ENCODE data around the gene HES1.
"Not testable (repeated sequence)": the region's sequence is repeated elsewhere in the genome, so short reads cannot be mapped to it uniquely, and the experiment has no call there.

HES1 gene

DNA sequence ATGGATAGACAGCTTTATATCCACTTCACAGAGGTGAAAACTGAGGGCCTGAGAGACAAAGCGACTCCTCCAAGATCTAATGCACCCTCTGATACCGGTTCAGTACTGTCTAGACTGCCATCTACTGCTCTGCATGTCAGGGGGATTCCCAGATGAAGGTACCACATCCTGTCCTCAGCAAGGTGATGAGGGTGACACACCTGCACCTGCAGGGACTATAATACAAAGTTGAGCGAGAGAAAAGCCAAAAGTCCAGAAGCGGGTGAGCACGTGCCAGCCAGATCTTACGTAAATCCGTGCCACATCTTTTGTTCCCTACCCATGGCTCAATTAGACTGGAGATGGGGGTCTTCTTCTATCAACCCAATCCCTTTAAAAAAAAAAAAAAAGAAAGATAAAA, 32.4 kb upstream of the HES1 start:
- DNase-seq = peak; percentile 25

DNA sequence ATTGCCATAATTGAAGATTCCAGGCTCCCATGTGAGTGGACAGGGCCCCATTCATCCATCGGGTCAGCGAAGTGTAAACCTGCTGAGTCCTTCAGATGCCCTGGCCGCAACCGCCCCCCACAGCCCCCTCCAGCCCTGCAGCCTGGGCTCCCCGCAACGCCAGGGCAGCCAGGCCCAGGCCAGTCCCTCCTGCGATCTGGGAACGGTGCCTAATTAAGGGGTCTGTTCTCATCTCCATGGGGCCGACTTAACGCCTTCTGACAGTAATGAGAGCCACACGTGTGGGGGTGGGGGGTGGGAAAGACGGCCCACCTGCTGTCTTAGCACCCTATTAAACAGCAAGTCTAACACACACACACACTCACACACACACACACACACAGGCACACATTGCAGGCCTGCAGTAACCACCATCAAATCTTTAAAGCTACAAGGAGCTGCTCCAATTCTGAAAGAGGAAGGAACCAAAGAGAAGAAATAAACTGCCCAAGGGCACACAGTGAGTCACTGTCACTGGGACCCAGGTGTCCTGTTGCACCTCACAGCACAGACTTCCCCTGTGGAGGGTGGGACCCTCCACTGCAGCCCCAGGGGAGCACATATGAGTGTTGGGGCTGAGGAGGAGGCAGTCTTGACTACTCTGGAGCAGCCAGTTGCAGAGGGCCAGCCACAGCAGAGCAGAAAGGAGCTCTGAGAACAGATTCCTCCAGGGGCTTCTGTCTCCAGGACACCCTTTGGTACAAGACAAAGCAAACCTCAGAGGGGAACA, 31.8 kb upstream of the HES1 start:
- DNase-seq = no peak

DNA sequence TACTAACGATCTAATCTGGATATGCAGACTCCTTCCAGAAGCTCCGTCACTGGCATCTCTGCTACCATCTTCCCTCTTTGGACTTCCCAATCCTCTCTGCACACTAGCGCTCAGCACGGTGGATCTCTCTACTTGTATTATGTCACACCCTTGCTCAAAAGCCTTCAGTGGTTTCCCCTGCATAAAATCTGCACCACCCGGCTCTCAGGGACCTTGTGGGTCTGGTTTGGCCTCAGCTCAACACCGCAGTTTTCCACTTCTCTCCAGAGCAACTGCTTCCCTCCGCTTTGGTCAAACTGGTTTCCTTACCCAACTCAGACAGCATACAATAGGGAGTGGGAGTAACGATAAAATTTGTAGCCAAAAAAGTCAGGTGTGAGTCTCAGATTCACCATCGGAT, 30.7 kb upstream of the HES1 start:
- no peak for DNase-seq

DNA sequence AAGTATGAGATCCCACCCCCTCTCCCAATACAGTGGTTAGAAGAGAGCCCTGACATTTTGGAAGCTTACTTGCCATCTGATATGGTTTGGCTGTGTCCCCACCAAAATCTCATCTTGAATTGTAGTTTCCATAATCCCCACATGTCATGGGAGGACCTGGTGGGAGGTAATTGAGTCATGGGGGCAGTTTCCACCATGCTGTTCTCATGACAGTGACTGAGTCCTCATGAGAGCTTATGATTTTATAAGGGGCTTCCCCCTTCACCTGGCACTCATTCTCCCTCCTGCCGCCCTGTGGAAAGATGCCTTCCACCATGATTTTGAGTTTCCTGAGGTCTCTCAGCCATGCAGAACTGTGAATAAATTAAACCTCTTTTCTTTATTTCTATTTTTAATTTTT, 28.8 kb upstream of the HES1 start:
- DNase-seq = no peak

DNA sequence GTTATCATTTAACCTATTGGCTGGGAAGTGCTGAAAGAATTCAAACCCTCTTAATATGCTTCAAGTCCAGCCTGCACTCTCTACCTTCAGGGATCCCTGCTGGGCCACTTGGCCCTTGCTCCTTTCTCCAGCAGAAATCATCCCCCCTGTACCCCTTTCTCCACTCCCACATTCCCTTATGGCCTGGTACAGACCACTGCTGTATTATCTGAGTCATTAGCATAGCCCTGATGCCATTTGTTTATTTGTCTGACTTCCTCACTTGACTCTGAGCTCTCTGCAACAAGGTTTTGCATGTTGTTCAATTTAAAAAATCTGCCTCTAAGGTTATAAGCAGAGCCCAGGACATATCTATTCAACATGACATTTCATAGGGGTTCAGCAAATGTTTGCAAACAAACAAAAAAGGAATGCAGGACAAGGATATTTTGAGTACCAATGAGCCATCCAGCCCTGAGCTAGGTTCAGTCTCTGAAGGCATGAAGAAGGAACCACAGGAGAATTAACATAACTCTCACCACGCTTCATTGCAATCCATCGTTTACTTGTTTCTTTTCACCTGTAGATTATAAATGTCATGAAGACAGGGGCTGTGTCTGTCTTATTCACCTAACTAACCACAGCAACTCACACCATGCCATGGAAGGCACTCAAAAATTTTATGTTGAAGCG, 26.6 kb upstream of the HES1 start:
- no peak for DNase-seq

DNA sequence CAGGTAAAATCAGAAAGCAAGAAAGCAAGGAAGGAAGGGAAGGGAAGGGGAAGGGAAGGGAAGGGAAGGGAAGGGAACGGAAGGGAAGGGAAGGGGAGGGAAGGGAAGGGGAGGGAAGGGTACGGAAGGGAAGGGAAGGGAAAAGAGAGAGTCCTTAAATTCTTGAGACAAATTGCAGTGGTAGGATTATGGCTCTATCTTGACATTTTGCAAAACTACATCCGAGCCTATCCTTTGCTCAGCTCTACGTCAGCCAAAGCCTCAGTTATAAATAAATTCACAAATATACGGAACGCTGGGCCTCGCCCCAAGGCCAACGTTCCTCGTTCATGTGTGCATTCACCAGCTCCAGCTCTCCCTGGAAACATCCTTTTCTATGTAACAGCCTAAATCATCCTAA, 25.5 kb upstream of the HES1 start:
- no peak for DNase-seq

DNA sequence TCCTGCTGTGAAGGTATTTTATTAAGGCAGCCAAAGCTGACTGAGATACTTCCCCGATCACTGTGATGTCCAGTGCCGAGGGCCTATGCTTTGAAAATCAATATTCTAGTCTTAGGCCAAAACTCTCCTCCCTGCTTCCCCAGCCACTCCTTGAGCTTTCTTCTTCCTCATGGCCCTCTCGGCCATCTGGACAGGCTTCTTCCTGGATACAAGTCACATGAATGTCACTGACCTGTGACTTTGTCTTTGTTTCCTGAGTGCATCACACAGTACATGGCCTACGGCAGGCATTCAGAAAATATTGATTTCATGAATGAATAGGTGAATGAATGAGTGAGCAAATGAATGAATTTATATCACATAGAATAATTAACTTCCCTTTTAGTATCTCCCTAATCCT, 24.6 kb upstream of the HES1 start:
- no peak for DNase-seq

DNA sequence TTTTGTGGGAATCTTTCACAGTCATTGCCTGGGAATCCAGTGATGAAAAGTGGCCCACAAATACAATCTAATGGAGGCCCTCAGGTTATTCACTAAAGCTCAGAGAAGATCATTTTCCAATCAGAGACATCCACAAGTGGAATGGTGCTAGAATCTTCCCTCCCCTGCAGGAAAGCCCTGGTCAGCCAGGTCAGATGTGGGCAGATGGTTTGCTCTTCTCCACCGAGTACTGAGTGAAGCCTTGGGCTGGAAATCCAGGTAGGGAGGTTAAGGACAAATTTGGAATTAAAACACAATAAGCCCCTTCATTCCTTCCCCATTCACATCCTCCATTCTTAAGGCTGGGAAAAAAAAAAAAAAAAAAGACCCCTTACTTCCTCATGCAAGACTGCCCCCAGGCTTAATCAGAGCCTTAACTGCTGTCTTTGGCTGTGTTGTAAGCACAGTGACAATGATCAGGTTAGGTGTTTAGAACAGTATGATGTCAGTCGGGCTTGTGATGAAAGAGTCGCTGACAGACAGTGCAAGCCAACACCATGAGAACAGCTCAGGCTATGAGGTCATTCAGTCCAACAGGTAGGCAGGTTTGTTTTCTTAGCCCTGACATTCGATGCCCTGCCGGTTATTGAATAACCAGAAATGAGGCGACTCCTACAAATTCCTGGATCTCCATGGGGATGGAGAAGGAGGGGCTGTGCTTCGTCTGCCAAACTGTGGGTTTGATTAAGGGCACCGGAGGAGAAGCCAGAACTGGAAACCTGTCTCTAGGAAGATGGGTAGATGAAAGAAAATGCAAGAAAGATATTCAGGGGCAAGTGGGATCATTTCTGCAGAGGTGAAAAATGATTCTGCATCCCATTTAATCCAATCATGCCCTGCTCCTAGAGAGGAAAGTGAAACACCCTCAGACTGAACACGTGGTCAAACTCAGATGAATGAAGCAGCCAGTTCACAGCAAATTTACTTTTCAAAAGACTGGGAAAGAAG, 23.5 kb upstream of the HES1 start:
- no peak for DNase-seq

DNA sequence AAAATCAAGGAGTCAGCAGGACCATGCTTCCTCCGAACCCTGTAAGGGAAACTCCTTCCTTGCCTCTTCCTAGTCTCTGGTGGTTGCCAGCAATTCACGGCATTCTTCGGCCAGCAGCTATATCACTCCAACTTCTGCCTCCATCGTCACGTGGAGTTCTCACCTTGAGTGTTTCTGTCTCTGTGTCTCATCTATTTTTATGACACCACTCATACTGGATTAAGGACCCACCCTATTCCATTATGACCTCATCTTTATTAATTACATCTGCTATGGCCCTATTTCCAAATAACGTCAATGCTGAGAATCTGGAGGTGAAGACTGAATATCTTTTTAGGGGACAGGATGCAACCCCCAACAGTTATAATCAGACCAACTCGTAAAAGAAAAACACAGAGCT, 21.8 kb upstream of the HES1 start:
- DNase-seq = no peak

DNA sequence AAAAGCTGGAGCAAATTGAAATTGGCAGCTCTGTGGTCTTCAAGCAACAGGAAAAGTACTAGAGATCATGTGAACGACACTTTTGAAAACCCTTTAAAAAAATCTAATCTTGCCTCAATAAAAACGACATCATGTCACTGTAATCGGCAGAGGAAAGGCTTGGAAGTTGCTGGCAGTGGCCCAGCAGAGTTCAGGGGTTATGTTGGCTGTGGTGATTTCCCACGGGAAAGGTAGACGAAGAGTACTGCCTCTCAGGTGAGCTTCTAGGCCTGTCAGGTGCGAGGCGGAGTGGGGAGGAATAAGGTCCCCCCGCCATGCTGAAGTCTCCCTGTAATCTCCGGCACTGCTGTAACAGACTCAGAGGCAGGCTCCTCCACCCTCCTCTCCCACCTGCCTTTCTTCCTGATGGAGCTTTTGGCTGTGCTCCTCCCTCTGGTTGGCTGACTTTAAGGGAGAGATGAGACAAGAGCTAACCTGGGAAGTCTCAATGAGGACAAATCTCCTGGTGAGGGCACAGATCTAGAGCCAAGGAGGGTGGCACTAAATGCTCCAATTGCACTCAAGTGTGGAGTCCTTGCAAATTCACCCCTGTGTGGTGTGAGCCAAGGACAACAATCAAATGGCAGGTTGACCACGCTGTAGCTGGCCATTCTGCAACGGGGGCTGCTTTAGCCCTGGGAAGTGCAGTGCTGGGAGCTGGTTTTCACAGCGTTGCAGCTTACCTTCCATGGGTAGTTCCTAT, 18.7 kb upstream of the HES1 start:
- DNase-seq = no peak

DNA sequence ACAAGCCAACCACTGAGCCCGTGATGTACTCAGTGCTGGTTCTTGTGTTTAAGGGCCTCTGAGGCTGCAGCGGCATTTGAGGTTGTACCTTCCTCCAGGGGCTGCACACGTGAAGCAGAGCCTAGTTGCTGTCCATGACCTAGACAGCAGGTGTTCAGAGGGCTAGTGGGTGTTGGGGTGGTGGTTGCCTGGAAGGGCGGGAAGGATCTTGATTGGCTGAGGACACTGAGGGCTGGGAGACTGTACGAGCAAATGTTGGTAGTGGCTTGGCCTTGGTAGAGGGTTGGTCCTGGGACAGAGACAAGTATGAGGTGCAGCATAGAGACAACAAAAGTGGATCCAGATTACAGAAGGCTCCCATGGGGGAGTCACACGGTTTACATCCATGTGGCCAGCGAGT, 17.0 kb upstream of the HES1 start:
- DNase-seq = no peak

DNA sequence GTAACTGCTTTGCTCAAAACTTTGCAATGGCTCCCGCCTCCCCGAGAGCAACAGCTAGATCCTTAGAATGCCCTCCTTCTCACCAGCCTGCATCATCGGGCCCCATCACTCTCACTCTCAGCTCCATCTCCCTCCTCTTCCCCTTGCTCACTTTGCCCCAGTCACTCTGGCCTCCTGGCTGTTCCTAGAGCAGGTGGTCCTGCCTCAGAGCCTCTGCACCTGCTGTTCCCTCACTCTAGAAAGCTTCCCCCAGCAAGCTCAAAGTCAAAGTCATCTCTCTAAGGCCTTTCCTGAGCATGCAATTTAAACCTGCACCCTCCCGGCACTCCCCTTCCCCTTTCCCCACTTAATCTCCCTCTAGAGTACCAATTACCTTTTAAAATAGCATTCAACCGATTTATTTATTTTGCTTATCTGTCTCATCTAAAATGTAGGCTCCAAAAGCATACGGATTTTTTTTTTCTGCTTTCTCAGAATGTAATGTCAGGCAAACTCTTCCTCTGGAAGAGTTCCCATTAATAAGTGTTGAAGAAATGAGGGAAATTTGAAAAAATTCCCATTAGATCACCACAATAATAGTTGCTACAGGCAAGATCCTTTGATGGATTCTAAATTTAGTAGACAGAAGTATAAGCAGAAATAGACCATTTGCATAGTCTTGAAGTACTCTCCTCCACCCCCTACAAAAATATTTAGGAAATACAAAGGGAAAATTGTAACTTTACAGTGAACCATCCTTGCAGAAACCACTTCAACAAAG, 15.9 kb upstream of the HES1 start:
- DNase-seq = no peak

DNA sequence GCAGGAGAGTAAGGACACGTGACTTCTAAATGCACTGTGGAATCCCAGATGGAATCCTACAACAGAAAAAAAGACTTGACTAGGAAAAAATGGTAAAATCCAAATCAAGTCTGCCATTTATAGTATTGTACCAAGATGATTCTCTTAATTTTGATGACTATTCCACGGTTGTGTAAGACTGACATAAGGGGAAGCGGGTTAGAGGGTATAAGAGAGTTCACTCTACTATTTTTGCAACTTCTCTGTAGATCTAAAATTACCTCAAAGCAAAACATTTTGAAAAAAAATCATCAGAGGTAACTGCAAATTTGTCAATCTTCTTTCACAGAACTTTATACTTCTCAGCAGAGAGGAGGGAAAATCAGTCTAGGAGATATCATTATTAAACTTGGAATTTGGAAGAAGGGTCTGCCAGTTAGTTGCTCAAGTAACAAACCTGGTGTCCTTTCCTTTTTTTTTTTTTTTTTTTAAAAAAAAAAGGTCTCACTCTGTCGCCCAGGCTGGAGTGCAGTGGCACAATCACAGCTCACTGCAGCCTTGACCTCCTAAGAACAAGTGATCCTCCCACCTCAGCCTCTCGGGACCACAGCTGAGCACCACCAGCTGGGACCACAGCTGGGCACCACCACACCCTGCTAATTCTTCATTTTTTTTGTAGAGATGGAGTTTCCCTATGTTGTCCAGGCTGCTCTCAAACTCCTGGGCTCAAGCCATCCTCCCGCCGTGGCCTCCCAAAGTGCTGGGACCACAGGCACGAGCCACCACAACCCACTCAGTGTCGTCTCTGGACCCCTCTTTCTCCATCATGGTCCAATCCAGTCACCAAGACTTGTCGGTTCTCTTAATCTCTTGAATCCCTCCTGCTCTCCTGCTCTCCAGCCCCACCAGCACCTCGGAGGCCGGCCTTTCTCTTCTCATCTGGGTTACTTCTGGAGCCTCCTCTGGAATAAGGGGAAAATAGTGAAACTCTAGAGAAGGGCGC, 14.9 kb upstream of the HES1 start:
- DNase-seq = no peak

DNA sequence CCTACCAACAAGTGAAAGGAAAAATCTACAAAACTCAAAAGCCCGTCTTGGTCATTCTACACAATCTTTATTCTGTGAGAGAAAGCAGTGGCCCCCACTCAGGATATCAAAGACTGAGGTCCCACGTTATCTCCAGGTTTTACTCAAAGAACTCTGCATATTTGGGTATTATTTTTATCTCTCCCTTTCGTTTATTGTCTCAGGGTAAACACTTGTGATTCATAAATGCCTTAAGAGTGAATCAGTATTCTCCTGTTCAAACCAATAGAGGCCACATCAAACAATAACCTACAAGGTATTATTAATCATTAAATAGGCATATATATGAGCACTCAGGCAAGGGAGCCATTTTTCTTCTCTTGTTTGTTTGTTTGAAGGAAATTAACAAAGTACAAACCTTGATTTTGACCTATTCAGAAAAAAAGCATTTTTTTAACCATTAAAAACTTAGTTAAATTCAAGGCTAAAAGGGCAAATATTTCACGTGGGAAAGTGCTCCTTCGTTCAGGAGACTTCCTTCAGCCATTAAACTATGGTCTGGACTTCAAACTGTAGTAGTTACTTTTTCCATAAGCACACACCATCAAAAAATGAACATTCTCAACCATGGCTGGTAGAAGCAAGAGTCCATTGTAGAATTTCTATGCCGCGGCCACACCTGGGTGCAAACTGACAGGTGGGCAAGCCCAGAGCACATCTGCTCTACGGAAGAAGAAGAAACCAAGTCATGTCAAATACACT, 13.9 kb upstream of the HES1 start:
- no peak for DNase-seq

DNA sequence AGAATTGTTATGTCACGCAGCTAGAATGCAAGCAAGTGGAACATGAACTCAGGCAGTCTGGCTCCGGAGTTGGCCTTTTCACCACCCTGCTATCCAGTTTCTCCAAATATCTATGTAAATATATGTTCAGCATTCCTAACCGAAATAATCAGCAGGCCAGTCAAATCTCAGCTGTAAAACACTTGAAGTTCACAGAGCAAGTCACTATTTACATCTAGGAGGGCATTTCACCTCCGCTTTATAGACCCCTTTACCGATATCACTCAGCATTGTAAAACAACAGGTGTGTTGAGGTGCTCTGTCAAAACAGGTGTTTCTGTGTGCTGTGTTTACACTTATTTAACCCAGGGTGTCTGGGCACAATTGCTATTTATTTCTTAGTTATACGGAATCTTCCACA, 12.2 kb upstream of the HES1 start:
- no peak for DNase-seq

DNA sequence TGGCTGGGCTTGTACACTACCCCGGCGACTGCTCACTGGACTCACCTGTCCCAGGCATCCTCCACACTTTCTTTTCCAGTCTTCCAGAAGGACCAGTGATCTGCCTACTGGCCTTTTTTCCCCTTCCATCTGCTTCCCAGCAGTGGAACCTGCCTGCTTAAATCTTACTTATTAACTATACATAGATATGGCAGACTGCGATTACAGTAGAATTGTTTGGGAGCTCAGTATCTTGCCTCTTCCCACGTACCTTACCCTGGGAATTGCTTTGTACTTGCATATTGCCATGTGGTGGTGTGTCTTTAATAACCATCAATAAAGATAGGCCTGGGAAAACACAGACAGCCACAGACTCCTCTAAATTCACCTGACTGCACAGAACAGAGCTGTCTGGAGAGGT, 11.8 kb upstream of the HES1 start:
- no peak for DNase-seq

DNA sequence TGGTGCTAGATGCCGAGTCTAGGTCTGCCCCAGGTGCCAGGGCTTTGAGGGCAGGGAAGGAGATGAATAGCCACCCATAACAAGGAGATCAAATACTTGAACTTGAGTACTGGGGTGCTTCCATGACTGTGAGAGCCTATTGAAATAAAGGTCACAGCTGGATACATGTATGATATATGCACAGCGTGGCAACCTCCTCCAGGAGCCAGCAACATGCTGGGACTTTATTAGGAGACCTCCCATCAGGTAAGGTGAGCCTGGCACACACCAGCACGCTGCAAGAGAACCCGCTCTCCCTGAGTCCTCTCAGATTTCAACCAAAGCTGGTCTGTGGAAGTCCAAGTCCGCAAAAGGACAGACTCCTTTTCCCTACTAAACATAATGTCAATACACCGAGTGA, 10.5 kb upstream of the HES1 start:
- DNase-seq = no peak

DNA sequence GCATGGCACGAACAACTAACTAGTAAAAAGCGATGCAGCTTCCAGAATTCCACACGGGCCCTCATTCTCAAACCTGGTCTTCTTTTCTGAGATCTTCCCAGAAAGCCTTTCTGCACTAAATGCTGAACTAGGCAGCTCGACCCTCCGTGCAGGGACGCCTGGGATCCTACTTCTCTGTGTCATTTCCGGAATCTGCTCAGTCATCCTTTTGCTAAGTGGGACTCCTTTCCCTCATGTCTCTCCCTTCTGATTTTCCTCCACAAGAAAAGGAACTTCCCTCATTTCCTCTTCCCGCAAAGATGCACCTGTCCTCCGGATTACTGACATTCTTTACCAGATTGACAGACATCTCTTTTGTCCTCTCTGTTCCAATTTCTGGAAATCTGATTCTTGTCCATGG, 9.2 kb upstream of the HES1 start:
- no peak for DNase-seq

DNA sequence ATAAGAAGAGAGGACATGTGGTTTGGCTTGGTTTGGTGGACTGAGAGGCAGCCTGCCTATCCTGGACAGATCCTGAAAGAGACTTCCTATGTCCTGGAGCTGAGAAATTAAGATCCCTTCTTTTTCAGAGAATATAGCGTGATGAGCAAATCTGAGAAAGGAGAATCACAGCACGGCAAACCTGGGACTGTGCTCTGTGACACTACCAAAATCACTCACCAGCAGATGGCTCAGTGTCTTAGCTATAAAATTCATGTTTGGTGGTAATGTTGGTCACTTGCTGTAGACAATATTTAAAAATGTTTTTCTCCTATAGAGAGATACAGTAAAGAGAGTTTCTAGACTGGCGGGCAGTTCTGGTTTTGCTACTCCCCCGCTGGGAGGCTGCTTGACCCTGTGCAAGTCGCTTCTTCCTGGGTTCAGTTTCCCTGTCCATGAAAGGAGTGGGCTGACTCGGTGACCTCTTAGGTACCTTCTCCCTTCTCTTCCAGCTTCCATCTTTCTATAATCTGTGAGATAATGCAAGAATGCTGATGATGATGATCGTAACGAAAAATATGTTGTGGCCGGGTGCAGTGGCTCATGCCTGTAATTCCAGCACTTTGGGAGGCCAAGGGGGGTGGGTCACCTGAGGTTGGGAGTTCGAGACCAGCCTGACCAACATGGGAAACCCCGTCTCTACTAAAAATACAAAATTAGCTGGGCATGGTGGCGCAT, 7.6 kb upstream of the HES1 start:
- DNase-seq = no peak

DNA sequence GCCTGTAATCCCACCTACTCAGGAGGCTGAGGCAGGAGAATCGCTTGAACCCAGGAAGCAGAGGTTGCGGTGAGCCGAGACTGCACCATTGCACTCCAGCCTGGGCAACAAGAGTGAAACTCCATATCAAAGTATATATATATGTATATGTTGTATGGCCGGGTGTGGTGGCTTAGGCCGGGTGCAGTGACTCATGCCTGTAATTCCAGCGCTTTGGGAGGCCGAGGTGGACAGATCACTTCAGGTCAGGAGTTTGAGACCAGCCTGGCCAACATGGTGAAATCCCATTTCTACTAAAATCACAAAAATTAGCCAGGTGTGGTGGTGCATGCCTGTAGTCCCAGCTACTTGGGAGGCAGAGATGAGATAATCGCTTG, 7.0 kb upstream of the HES1 start:
- DNase-seq = not testable (repeated sequence)
